ENCODE results near the gene PAXX. TPM values are rescaled to one million over a fixed set of nuclear protein-coding genes. Genes with fewer than 3 reads are reported as not detected.

PAXX gene
- total RNA-seq, 4 donors from 2014 or later, result 49.3 to 85.2 (median 66.0) TPM

GRCh38 chr9:137017071-137017470 is 24.8 kb downstream of the PAXX start:
- Histone ChIP-seq H3K4me3 (no peak overlapping the region), H3K4me1 (peaks cover 0 to 6% (median 5%) of the 10 kb centered on the region in 4 donors), H3K27ac (no peak overlapping the region), H3K9me3 (no peaks in the 10 kb centered on the region), H3K27me3 (no peaks in the 10 kb centered on the region), H3K36me3 (no peaks in the 10 kb centered on the region)
- intact Hi-C loops (cut with DNase I; ENCODE audit: low total_unique reads), result no loop called here
- WGBS, 2 donors (ENCODE audit: low coverage in 1 of 2), result 96% methylated on average over 27 of the region's 28 CpGs; no CpG with 5 or more reads in 1 of the 2 donors
- TF ChIP-seq POLR2A (IDR thresholded peaks at IDR 0.05) (no peak), POLR2AphosphoS5 (IDR thresholded peaks at IDR 0.05) (no peak), EP300 (IDR thresholded peaks at IDR 0.05; ENCODE audit: low read depth) (no peak)
- TF ChIP-seq, protein P1, sequence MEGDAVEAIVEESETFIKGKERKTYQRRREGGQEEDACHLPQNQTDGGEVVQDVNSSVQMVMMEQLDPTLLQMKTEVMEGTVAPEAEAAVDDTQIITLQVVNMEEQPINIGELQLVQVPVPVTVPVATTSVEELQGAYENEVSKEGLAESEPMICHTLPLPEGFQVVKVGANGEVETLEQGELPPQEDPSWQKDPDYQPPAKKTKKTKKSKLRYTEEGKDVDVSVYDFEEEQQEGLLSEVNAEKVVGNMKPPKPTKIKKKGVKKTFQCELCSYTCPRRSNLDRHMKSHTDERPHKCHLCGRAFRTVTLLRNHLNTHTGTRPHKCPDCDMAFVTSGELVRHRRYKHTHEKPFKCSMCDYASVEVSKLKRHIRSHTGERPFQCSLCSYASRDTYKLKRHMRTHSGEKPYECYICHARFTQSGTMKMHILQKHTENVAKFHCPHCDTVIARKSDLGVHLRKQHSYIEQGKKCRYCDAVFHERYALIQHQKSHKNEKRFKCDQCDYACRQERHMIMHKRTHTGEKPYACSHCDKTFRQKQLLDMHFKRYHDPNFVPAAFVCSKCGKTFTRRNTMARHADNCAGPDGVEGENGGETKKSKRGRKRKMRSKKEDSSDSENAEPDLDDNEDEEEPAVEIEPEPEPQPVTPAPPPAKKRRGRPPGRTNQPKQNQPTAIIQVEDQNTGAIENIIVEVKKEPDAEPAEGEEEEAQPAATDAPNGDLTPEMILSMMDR (IDR thresholded peaks at IDR 0.05), result no peak
- DNase-seq, result no peak
- in situ Hi-C loops (cut with MboI; ENCODE audit: low pct_ligation_motif_present in 1 of 4, low pct_unique_long_range_greater_than_20kb in 1 of 4, low sequenced_read_pairs in 3 of 4), result no loop called here

- in situ Hi-C loops (cut with MboI; ENCODE audit: low pct_ligation_motif_present in 1 of 4, low pct_unique_long_range_greater_than_20kb in 1 of 4, low sequenced_read_pairs in 3 of 4) (no loop called here), intact Hi-C loops (cut with DNase I; ENCODE audit: low total_unique reads) (no loop called here)
- DNase-seq, result no peak
- WGBS, 2 donors (ENCODE audit: low coverage in 1 of 2), result 96% methylated on average over 19 of the region's 45 CpGs; no CpG with 5 or more reads in 1 of the 2 donors
- Histone ChIP-seq H3K4me1 (peaks cover 0 to 13% (median 12%) of the 10 kb centered on the region in 4 donors), H3K36me3 (no peaks in the 10 kb centered on the region), H3K27ac (no peak overlapping the region), H3K9me3 (no peaks in the 10 kb centered on the region), H3K27me3 (no peaks in the 10 kb centered on the region), H3K4me3 (no peak overlapping the region)
- TF ChIP-seq, protein P1 (IDR thresholded peaks at IDR 0.05), result no peak
- TF ChIP-seq POLR2AphosphoS5 (IDR thresholded peaks at IDR 0.05) (no peak), POLR2A (IDR thresholded peaks at IDR 0.05) (no peak)
These were observed 25.7 kb downstream of the PAXX start for GRCh38 chr9:137017791-137018497.

DNA sequence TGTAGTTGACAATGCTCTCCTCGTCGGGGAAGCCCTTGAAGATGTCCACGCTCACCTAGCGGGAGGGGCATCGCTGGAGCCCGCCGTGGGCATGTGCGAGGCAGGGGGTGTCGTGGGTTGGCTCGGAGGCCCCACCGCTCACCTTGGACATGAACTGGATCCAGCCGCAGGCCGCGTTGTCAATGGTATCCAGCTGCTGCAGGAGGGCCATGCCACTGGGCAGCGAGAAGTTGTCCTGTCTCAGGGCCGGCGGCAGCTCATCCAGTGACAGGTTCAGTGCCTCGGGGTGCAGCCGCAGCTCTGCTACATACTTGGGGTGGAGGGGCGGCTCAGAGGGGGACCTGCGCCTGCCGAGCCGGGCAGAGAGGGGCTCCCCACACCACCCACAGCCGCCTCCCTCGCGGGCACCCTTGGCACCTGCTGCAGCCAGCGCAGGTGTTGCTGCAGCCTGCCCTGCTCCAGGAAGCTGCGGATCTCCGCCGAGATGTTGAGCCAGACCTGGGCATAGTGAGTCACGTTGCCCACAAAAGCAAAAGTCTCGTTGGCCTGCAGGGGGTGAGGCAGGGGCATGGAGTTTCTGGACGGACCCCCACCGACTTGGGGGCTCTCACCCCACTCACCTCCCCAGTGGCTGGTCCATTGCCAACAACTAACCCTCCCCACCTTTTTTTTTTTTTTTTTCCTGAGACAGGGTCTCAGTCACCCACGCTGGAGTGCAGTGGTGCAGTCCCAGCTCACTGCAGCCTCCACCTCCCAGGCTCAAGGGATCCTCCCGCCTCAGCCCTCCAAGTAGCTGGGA is 26.7 kb downstream of the PAXX start:
- Histone ChIP-seq H3K4me1 (peaks cover 0 to 20% (median 16%) of the 10 kb centered on the region in 4 donors), H3K4me3 (no peak overlapping the region), H3K27me3 (no peaks in the 10 kb centered on the region), H3K9me3 (no peaks in the 10 kb centered on the region), H3K27ac (no peak overlapping the region), H3K36me3 (no peaks in the 10 kb centered on the region)
- no peak for DNase-seq
- in situ Hi-C loops (cut with MboI; ENCODE audit: low pct_ligation_motif_present in 1 of 4, low pct_unique_long_range_greater_than_20kb in 1 of 4, low sequenced_read_pairs in 3 of 4), result no loop called here
- no peak for TF ChIP-seq POLR2AphosphoS5 (IDR thresholded peaks at IDR 0.05)
- no peak for TF ChIP-seq POLR2A (IDR thresholded peaks at IDR 0.05)
- TF ChIP-seq, protein P1 (IDR thresholded peaks at IDR 0.05), result no peak
- no peak for TF ChIP-seq EP300 (IDR thresholded peaks at IDR 0.05; ENCODE audit: low read depth)
- WGBS, 2 donors (ENCODE audit: low coverage in 1 of 2), result 94 to 100% methylated on average over 2 to 30 of the region's 36 CpGs
- intact Hi-C loops (cut with DNase I; ENCODE audit: low total_unique reads), result no loop called here

DNA sequence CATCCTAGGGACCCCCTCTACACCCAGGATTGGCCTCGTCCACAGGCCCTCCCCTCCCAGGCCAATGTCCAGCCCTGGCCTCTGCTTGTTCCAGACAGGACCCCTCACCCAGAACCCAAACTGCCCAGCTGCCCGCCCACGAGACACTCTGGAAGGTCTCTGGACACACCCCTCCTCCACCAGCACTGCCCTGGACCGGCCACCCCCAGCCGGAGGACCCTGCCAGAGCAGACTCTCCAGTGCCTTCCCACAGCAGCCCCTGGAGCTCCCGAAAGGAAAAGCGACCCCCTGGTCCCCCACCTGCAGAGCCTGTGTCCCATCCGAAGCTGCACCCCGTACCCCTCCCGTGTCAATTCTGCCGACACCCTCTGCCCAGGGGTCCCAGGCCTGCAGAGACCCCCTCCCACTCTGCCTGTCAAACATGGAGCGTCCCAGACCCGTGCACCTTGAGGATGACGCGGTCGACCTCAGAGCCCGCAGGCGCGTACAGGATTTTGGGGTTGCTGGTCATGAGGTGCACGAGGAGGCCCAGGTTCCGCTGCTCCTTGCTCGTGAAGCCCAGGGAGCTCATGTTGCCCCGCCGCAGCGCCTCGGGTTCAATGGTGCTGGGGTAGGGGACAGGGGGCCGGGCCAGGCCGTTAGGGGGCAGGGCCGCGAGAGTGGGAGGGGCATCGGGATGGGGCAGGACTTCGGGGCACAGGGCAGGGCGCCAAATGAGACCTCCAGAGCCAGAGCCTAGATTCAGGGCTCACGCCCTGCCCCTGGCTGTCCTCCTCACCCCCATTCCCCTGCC is 27.9 kb downstream of the PAXX start:
- no peak for TF ChIP-seq POLR2AphosphoS5 (IDR thresholded peaks at IDR 0.05)
- TF ChIP-seq, protein P1 (IDR thresholded peaks at IDR 0.05), result no peak
- Histone ChIP-seq H3K27me3 (no peaks in the 10 kb centered on the region), H3K27ac (no peak overlapping the region), H3K4me3 (no peak overlapping the region), H3K36me3 (no peaks in the 10 kb centered on the region), H3K9me3 (no peaks in the 10 kb centered on the region), H3K4me1 (peaks cover 0 to 20% (median 16%) of the 10 kb centered on the region in 4 donors)
- WGBS, 2 donors (ENCODE audit: low coverage in 1 of 2), result 94% methylated on average over 33 of the region's 34 CpGs; no CpG with 5 or more reads in 1 of the 2 donors
- no peak for DNase-seq
- in situ Hi-C loops (cut with MboI; ENCODE audit: low pct_ligation_motif_present in 1 of 4, low pct_unique_long_range_greater_than_20kb in 1 of 4, low sequenced_read_pairs in 3 of 4), result no loop called here
- intact Hi-C loops (cut with DNase I; ENCODE audit: low total_unique reads), result no loop called here

Measured in transverse colon (tissue), 4 donors.